HG03280 (cell line): Measurements from ENCODE around the gene OR51A7.
"Not testable (repeated sequence)": the region's sequence is repeated elsewhere in the genome, so short reads cannot be mapped to it uniquely, and the experiment has no call there.

Experiments used
- ATAC-seq: cut with Tn5 transposase; IDR thresholded peaks from one replicate; pipeline ENCODE4 v1.9.1; 2021; ENCODE audit warnings: mild to moderate bottlenecking, moderate library complexity; ENCODE audit not compliant: unreplicated experiment

The OR51A7 gene

GRCh38 chr11:4955613-4956012 lies 52.0 kb downstream of the OR51A7 start, which contains the start of gene OR51A2:
OR51A2 (minus strand) TSS chr11:4955713; CDS start chr11:4955713, 0 bp downstream.
- ATAC-seq: not testable (repeated sequence)

GRCh38 chr11:4957396-4957795 lies 53.8 kb downstream of the OR51A7 start:
- ATAC-seq: no peak
